ENCODE results near the gene BAHCC1. TPM values are rescaled to one million over a fixed set of nuclear protein-coding genes. Genes with fewer than 3 reads are reported as not detected.

BAHCC1 gene
- total RNA-seq, 1 experiment from 2014 or later = 74.2 TPM

DNA sequence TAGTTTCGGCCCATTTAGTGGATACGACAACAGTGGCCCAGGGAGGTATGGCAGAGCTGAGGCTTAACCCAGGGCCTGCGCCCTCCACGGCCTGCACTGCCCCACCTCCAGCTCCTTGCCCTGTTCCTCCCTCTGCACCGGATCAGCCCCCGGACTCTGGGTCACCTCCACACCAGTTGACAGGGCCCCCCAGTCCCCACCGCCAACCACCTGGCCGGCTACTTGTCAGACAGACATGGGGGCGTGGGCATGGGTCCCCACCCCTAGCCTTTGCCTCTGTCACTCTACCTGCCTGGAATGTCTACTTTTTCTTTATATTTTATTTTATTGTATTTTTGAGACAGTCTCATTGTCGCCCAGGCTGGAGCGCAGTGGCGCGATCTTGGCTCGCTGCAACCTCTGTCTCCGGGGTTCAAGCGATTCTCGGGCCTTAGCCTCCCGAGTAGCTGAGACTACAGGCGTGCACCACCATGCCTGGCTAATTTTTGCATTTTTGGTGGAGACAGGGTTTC is 120.3 kb downstream of the BAHCC1 start:
- no peak for TF ChIP-seq EZH2 (IDR thresholded peaks at IDR 0.05; ENCODE audit: borderline replicate concordance, low read depth, low read length, poor library complexity, severe bottlenecking)
- no peak for TF ChIP-seq CTCF (conservative IDR thresholded peaks at IDR 0.05; ENCODE audit: low read depth, low read length)
- CTCF ChIA-PET = no interaction called here
- Histone ChIP-seq H3K4me1 (ENCODE audit: insufficient read depth, low read length, poor library complexity, severe bottlenecking) (peaks cover 21% of the 10 kb centered on the region), H3K9me3 (ENCODE audit: low read depth, low read length, poor library complexity, severe bottlenecking) (no peaks in the 10 kb centered on the region), H3K4me3 (ENCODE audit: low read depth, low read length, poor library complexity, severe bottlenecking) (peak overlapping the region; percentile 79), H3K27ac (ENCODE audit: low read depth, low read length, poor library complexity, severe bottlenecking) (peak overlapping the region; percentile 99), H3K36me3 (ENCODE audit: insufficient read depth, low read length, poor library complexity, severe bottlenecking) (peaks cover 13% of the 10 kb centered on the region), H3K27me3 (replicated peaks; ENCODE audit: insufficient read depth, low read depth, low read length, poor library complexity) (no peaks in the 10 kb centered on the region)
- no peak for DNase-seq (ENCODE audit: low spot score)
- POLR2A ChIA-PET (ENCODE audit: low non-redundant PET) = no interaction called here
- intact Hi-C loops (cut with micrococcal nuclease; ENCODE audit: unreplicated experiment) = loop anchor here (5.0 to 10.0 kb wide), 2 partner anchors 37 to 89 kb away; partner anchors contain the start of gene FAAP100
- BruUV-seq (replicated peaks) = no TSS peak

Small RNAs within 50 kb of the gene (microRNA-seq; reads per million reads assigned to microRNA genes)
- gene MIR3186 (2.7 reads per million, percentile 3 among the genes with 10 or more reads in this experiment), gene MIR4740 (1.3 reads per million)

Other genes starting within 250 kb of the BAHCC1 start
- gene PVALEF, start 229.9 kb upstream of the BAHCC1 start, total RNA-seq (2021) = not detected in 2 replicates
- 0.90 and 1.4 TPM in 2 replicates for gene AATK, start 229.2 kb upstream of the BAHCC1 start, total RNA-seq (2021)
- gene CEP131, start 172.5 kb upstream of the BAHCC1 start, total RNA-seq (2021) = 27.1 and 36.3 TPM in 2 replicates
- gene TEPSIN, start 156.4 kb upstream of the BAHCC1 start, total RNA-seq (2021) = 33.6 and 36.1 TPM in 2 replicates
- 58.6 and 64.9 TPM in 2 replicates for gene NDUFAF8, start 156.1 kb upstream of the BAHCC1 start, total RNA-seq (2021)
- 75.1 and 77.3 TPM in 2 replicates for gene SLC38A10, start 100.2 kb upstream of the BAHCC1 start, total RNA-seq (2021)
- 2,855 and 3,247 TPM in 2 replicates for gene ACTG1, start 117.3 kb downstream of the BAHCC1 start, total RNA-seq (2021)
- 0.26 and 0.31 TPM in 2 replicates for gene FSCN2, start 132.9 kb downstream of the BAHCC1 start, total RNA-seq (2021)
- gene FAAP100, start 156.9 kb downstream of the BAHCC1 start, total RNA-seq (2021) = 49.4 and 49.5 TPM in 2 replicates
- 188 and 195 TPM in 2 replicates for gene NPLOC4, start 241.7 kb downstream of the BAHCC1 start, total RNA-seq (2021)
- gene TSPAN10, start 241.7 kb downstream of the BAHCC1 start, total RNA-seq (2021) = 0.74 and 1.1 TPM in 2 replicates